GM12878 (cell line): ENCODE results near the gene GPC5. TPM values are rescaled to one million over a fixed set of nuclear protein-coding genes. Genes with fewer than 3 reads are reported as not detected.

Source experiments
- ATAC-seq: fragments of 200-7000 bp; cut with Tn5 transposase; 3 replicates; pipeline ENCODE4 v1.9.1; 2020; ENCODE audit warnings: mild to moderate bottlenecking, moderate library complexity
- BruUV-seq: library from RNA; stranded (reverse); fragments of 400-500 nt; replicated peaks from 2 replicates; lab custom pipeline; 2021; lab: Mats Ljungman, UMichigan
- CTCF ChIA-PET: fragments of 300-600 bp; sonication (Branson Sonifier 250); formaldehyde crosslinking; extraction: SDS; loops from one replicate; lab custom pipeline; 2021; ENCODE audit warnings: inconsistent platforms; lab: Yijun Ruan, JAX
- POLR2A ChIA-PET: fragments of 350-600 bp; formaldehyde crosslinking; extraction: SDS; loops from one replicate; lab custom pipeline; 2021; ENCODE audit warnings: inconsistent platforms; lab: Charles Lee
- RAD21 ChIA-PET: fragments of 300-600 bp; sonication (Branson Sonifier 250); formaldehyde crosslinking; loops from one replicate; lab custom pipeline; 2023; ENCODE audit warnings: antibody characterized with exemption; ENCODE audit not compliant: unreplicated experiment; lab: Charles Lee
- SMC1A ChIA-PET: fragments of 300-600 bp; sonication (Branson Sonifier 250); formaldehyde crosslinking; loops from one replicate; lab custom pipeline; 2023; ENCODE audit not compliant: unreplicated experiment, uncharacterized antibody; lab: Charles Lee
- DNase-seq: peaks from one replicate; pipeline ENCODE4 v3.0.0-alpha.2; 2011; ENCODE audit warnings: low read depth, low spot score
- FAIRE-seq: peaks from 3 replicates; lab custom pipeline; 2011; peaks lifted over from hg19 to GRCh38; lab: Jason Lieb, UNC
- H2AFZ ChIP-seq: 2 replicates; pipeline ENCODE4 v1.6.0; 2011; ENCODE audit warnings: low read depth, low read length, control low read depth; ENCODE audit not compliant: control insufficient read depth
- H3K27ac ChIP-seq: 2 replicates; pipeline ENCODE4 v1.5.1; 2011; ENCODE audit warnings: control low read depth; ENCODE audit not compliant: control insufficient read depth, insufficient read depth
- H3K27me3 ChIP-seq, 2 experiments: replicated peaks in 1 of 2; 2 replicates each; pipeline versions ENCODE4 v1.6.0 to v1.6.1; 2011; ENCODE audit warnings: low read length in 1 of 2; ENCODE audit not compliant: control insufficient read depth in 2 of 2, insufficient read depth in 2 of 2
- H3K36me3 ChIP-seq, 2 experiments: 2 replicates each; pipeline ENCODE4 v1.5.1; 2011; ENCODE audit warnings: low read length in 1 of 2; ENCODE audit not compliant: control insufficient read depth in 2 of 2, insufficient read depth in 2 of 2
- H3K4me1 ChIP-seq: 2 replicates; pipeline ENCODE4 v1.6.1; 2011; ENCODE audit warnings: mild to moderate bottlenecking, low read length, moderate library complexity, mixed read lengths; ENCODE audit not compliant: control insufficient read depth, insufficient read depth
- H3K4me2 ChIP-seq: 2 replicates; pipeline ENCODE4 v1.6.0; 2011; ENCODE audit warnings: control low read depth; ENCODE audit not compliant: control insufficient read depth, insufficient read depth
- H3K4me3 ChIP-seq: fragments of 200-600 bp; sonication (generic); 2 replicates; pipeline ENCODE4 v1.5.1; 2016
- H3K79me2 ChIP-seq: 2 replicates; pipeline ENCODE4 v1.6.0; 2011; ENCODE audit warnings: low read length; ENCODE audit not compliant: control insufficient read depth, insufficient read depth
- H3K9ac ChIP-seq: 2 replicates; pipeline ENCODE4 v1.8.0; 2011; ENCODE audit warnings: low read length, control low read depth, mixed read lengths; ENCODE audit not compliant: control insufficient read depth, insufficient read depth
- H3K9me3 ChIP-seq: replicated peaks from 3 replicates; pipeline ENCODE4 v1.5.1; 2011; ENCODE audit warnings: mild to moderate bottlenecking, low read length; ENCODE audit not compliant: control insufficient read depth, insufficient read depth
- H4K20me1 ChIP-seq: 2 replicates; pipeline ENCODE4 v1.6.0; 2011; ENCODE audit not compliant: control insufficient read depth, insufficient read depth
- ATF2 ChIP-seq: IDR thresholded peaks from 2 replicates; pipeline ENCODE4 v1.6.1; 2012; ENCODE audit warnings: low read length, inconsistent platforms
- EP300 ChIP-seq, 2 experiments: fragments of 150-350 bp in 1 of 2; IDR thresholded peaks; 2 replicates each; pipeline ENCODE4 v1.6.1; 2011 to 2012; ENCODE audit warnings: low read depth in 2 of 2, low read length in 2 of 2, borderline replicate concordance in 1 of 2, improper control_type of control experiment in 1 of 2, inconsistent platforms in 1 of 2; ENCODE audit not compliant: control insufficient read depth in 1 of 2
- IKZF2 ChIP-seq, 2 experiments: fragments of 450-650 bp; IDR thresholded peaks; 2 replicates each; pipeline ENCODE4 v1.6.1; 2017; ENCODE audit warnings: mild to moderate bottlenecking in 2 of 2, moderate library complexity in 2 of 2
- NR2C1 ChIP-seq: fragments of 450-650 bp; IDR thresholded peaks from 2 replicates; pipeline ENCODE4 v1.6.1; 2017; ENCODE audit warnings: antibody characterized with exemption, mild to moderate bottlenecking, moderate library complexity
- NRF1 ChIP-seq: conservative IDR thresholded peaks from 2 replicates; pipeline ENCODE4 v1.6.1; 2011; ENCODE audit warnings: mild to moderate bottlenecking, low read depth, low read length, improper control_type of control experiment
- WGBS: methylation state at CpG from one replicate; pipeline ENCODE4 v1.1.6; 2016; ENCODE audit warnings: low lambda C conversion rate; ENCODE audit not compliant: insufficient replicate concordance, insufficient coverage; ENCODE audit errors: missing lambda C conversion rate; 5-methylcytosine and 5-hydroxymethylcytosine counted together
- in situ Hi-C: fragments of 300-500 bp; cut with MboI; formaldehyde crosslinking; loops from 9 replicates; pipeline ENCODE4 v1.14.3; 2018; ENCODE audit warnings: mixed read lengths
- intact Hi-C: fragments of 100-400 bp; cut with micrococcal nuclease; formaldehyde crosslinking; loops from one replicate; pipeline ENCODE4 v1.14.2; 2022; ENCODE audit not compliant: unreplicated experiment
- polyA plus RNA-seq, 11 experiments: library from polyadenylated mRNA; depleted of rRNA in 4 of 11; unstranded in 6 of 11; stranded (reverse) in 5 of 11; fragments of >200 nt; fragmentation: Nextera tagmentation in 4 of 11; fragmentation: Illumina TruSeq in 1 of 11; extraction: Ambion mirVana in 4 of 11; extraction: Trizol in 1 of 11; gene quantifications; 1 replicate in 1 of 11; 2 replicates in 10 of 11; pipeline versions ENCODE4 v1.2.1 to v1.2.3, GENCODE V29; 2011 to 2016; ENCODE audit warnings: inconsistent platforms in 2 of 11, missing spikeins in 2 of 11, low read depth in 1 of 11
- total RNA-seq, 4 experiments: library from RNA; depleted of rRNA in 3 of 4; stranded (reverse); fragments of >200 nt in 3 of 4; fragmentation: Illumina TruSeq in 1 of 4; extraction: Trizol in 1 of 4; gene quantifications; 2 replicates each; pipeline versions ENCODE4 v1.2.1 to v1.2.3, GENCODE V29; 2013 to 2021
- TF ChIP-seq, protein P1 (sequence below), 3 experiments: IDR thresholded peaks in 2 of 3; conservative IDR thresholded peaks in 1 of 3; 2 replicates each; pipeline ENCODE4 v1.5.1; 2011; ENCODE audit warnings: low read depth in 3 of 3, low read length in 3 of 3, mild to moderate bottlenecking in 3 of 3, control low read depth in 2 of 3, moderate library complexity in 2 of 3, inconsistent platforms in 1 of 3, mixed read lengths in 1 of 3; ENCODE audit not compliant: control insufficient read depth in 2 of 3, insufficient read depth in 1 of 3; ENCODE audit errors: extremely low read depth in 1 of 3
- TF ChIP-seq, protein P2 (sequence below): IDR thresholded peaks from 2 replicates; pipeline ENCODE4 v1.6.1; 2012; ENCODE audit warnings: low read depth, low read length, improper control_type of control experiment
- TF ChIP-seq, protein P3 (sequence below): fragments of 450-650 bp; formaldehyde crosslinking; IDR thresholded peaks from 2 replicates; pipeline ENCODE4 v1.4.0; 2020; ENCODE audit warnings: mild to moderate bottlenecking, moderate library complexity

GPC5 gene
- total and polyA plus RNA-seq, 10 of the 15 experiments (the other 5 are each of a cell fraction or from before 2014, with no cell fraction given), result 0.05 to 0.87 (median 0.44) TPM; not detected in 1

DNA sequence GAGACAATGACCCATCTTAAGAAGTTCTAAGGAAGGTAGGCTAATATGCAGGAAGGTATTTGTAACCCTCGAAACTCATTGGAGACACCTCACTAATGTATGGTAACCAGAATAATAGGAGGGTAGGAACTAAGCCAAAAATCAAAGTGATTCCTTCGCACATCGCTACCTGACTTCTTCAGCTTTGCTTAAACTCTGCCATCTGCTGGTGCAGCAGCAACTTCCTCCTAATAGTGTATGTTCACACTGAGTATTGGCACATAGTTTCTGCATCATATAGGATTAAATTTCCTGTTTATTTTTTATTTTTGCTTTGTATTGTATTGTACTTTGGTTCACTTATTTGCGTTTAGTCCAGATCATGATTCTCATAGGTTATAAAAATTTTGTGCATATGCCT is 676.2 kb downstream of the GPC5 start:
- Histone ChIP-seq H3K36me3 (no peaks in the 10 kb centered on the region), H3K4me2 (no peak overlapping the region), H4K20me1 (no peaks in the 10 kb centered on the region), H2AFZ (no peak overlapping the region), H3K79me2 (no peaks in the 10 kb centered on the region), H3K4me1 (no peaks in the 10 kb centered on the region), H3K27me3 (no peaks in the 10 kb centered on the region), H3K9me3 (no peaks in the 10 kb centered on the region), H3K4me3 (no peak overlapping the region), H3K9ac (no peak overlapping the region), H3K27ac (no peak overlapping the region)
- TF ChIP-seq, protein P1, sequence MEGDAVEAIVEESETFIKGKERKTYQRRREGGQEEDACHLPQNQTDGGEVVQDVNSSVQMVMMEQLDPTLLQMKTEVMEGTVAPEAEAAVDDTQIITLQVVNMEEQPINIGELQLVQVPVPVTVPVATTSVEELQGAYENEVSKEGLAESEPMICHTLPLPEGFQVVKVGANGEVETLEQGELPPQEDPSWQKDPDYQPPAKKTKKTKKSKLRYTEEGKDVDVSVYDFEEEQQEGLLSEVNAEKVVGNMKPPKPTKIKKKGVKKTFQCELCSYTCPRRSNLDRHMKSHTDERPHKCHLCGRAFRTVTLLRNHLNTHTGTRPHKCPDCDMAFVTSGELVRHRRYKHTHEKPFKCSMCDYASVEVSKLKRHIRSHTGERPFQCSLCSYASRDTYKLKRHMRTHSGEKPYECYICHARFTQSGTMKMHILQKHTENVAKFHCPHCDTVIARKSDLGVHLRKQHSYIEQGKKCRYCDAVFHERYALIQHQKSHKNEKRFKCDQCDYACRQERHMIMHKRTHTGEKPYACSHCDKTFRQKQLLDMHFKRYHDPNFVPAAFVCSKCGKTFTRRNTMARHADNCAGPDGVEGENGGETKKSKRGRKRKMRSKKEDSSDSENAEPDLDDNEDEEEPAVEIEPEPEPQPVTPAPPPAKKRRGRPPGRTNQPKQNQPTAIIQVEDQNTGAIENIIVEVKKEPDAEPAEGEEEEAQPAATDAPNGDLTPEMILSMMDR (IDR thresholded peaks at IDR 0.05 in 2 of 3, conservative IDR thresholded peaks at IDR 0.05 in 1 of 3; ENCODE audit: control insufficient read depth in 2 of 3, extremely low read depth in 1 of 3, insufficient read depth in 1 of 3, low read depth in 3 of 3, low read length in 3 of 3), result peak in 2 of 3 experiments; percentile 15 to 27; a peak in 2 of 6 replicates
- no peak for TF ChIP-seq EP300 (IDR thresholded peaks at IDR 0.05; ENCODE audit: borderline replicate concordance in 1 of 2, control insufficient read depth in 1 of 2, low read depth in 2 of 2, low read length in 2 of 2)
- no TSS peak for BruUV-seq
- in situ Hi-C loops (no loop called here), intact Hi-C loops (no loop called here)
- ATAC-seq (no peak), DNase-seq (no peak), FAIRE-seq (no peak)
- ChIA-PET RAD21 (no interaction called here), POLR2A (no interaction called here), CTCF (interaction anchor here (0.6 to 0.8 kb wide), 2 partner anchors 20 to 268 kb away, joined by 3 read pairs; no protein-coding TSS in a partner anchor), SMC1A (interaction anchor here (1.2 kb wide), 1 partner anchor 8 kb away, joined by 4 read pairs; no protein-coding TSS in a partner anchor)
- WGBS, result 31% methylated on average over 4 of the region's 4 CpGs

- SMC1A ChIA-PET, result no interaction called here
- no peak overlapping the region for H2AFZ ChIP-seq
- 24% methylated on average over 4 of the region's 4 CpGs for WGBS
- no peaks in the 10 kb centered on the region for H3K27me3 ChIP-seq
- RAD21 ChIA-PET, result no interaction called here
- H3K4me1 ChIP-seq, result no peaks in the 10 kb centered on the region
- BruUV-seq, result no TSS peak
- ATAC-seq (no peak), DNase-seq (no peak), FAIRE-seq (no peak)
- no peak overlapping the region for H3K4me2 ChIP-seq
- no peaks in the 10 kb centered on the region for H3K9me3 ChIP-seq
- no peaks in the 10 kb centered on the region for H3K36me3 ChIP-seq
- no peaks in the 10 kb centered on the region for H3K79me2 ChIP-seq
- no peaks in the 10 kb centered on the region for H4K20me1 ChIP-seq
- H3K4me3 ChIP-seq, result no peak overlapping the region
- intact Hi-C loops (no loop called here), in situ Hi-C loops (no loop called here)
- POLR2A ChIA-PET, result no interaction called here
- H3K9ac ChIP-seq, result no peak overlapping the region
- no peak overlapping the region for H3K27ac ChIP-seq
- CTCF ChIA-PET, result no interaction called here
- TF ChIP-seq ATF2 (no peak), NR2C1 (no peak), IKZF2 (IDR thresholded peaks at IDR 0.05) (no peak), NRF1 (no peak)
- TF ChIP-seq, protein P2, sequence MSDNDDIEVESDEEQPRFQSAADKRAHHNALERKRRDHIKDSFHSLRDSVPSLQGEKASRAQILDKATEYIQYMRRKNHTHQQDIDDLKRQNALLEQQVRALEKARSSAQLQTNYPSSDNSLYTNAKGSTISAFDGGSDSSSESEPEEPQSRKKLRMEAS, result no peak
- TF ChIP-seq, protein P3, sequence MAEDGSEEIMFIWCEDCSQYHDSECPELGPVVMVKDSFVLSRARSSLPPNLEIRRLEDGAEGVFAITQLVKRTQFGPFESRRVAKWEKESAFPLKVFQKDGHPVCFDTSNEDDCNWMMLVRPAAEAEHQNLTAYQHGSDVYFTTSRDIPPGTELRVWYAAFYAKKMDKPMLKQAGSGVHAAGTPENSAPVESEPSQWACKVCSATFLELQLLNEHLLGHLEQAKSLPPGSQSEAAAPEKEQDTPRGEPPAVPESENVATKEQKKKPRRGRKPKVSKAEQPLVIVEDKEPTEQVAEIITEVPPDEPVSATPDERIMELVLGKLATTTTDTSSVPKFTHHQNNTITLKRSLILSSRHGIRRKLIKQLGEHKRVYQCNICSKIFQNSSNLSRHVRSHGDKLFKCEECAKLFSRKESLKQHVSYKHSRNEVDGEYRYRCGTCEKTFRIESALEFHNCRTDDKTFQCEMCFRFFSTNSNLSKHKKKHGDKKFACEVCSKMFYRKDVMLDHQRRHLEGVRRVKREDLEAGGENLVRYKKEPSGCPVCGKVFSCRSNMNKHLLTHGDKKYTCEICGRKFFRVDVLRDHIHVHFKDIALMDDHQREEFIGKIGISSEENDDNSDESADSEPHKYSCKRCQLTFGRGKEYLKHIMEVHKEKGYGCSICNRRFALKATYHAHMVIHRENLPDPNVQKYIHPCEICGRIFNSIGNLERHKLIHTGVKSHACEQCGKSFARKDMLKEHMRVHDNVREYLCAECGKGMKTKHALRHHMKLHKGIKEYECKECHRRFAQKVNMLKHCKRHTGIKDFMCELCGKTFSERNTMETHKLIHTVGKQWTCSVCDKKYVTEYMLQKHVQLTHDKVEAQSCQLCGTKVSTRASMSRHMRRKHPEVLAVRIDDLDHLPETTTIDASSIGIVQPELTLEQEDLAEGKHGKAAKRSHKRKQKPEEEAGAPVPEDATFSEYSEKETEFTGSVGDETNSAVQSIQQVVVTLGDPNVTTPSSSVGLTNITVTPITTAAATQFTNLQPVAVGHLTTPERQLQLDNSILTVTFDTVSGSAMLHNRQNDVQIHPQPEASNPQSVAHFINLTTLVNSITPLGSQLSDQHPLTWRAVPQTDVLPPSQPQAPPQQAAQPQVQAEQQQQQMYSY, result no peak
Measured at GRCh38 chr13:92097337-92097903, 699.0 kb downstream of the GPC5 start.
